ENCODE results near the gene DNAJC8. TPM values are rescaled to one million over a fixed set of nuclear protein-coding genes. Genes with fewer than 3 reads are reported as not detected.

DNAJC8 gene
- total RNA-seq, 1 experiment from 2014 or later: 61.4 TPM

DNA sequence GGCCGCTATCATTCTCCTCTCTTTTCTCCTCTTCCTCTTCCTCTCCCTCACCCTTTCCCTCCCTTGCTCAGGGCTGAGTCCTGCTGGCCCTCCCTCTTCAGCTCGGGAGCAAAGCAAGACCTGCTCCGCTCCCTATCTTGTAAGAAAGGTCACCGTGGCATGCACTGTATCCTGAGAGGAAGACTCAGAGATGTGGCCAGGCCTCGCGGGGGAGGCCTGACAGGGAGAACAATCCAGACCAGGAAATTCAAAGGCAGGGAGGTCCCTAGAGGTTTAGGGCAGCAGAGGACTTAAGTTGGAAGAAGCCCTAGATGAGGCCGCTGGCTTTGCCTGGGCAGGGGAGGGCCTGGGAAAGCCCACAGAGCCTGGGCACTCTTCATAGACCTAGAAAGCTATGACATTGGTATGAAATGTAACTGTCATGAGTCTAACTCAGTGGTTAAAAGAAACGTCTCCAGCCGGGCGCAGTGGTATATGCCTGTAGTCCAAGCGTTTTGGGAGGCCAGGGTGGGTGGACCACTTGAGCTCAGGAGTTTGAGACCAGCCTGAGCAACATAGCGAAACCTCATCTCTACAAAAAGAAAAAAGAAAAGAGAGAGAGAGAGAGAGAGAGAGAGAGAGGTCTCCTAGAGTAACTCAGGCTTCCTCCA lies 41.7 kb downstream of the DNAJC8 start:
- intact Hi-C loops (cut with micrococcal nuclease; ENCODE audit: unreplicated experiment): no loop called here
- H3K27ac ChIP-seq: peak overlapping the region; percentile 80
- peak overlapping the region; percentile 10; the same call in 1 of the 2 replicates for H3K4me3 ChIP-seq

DNA sequence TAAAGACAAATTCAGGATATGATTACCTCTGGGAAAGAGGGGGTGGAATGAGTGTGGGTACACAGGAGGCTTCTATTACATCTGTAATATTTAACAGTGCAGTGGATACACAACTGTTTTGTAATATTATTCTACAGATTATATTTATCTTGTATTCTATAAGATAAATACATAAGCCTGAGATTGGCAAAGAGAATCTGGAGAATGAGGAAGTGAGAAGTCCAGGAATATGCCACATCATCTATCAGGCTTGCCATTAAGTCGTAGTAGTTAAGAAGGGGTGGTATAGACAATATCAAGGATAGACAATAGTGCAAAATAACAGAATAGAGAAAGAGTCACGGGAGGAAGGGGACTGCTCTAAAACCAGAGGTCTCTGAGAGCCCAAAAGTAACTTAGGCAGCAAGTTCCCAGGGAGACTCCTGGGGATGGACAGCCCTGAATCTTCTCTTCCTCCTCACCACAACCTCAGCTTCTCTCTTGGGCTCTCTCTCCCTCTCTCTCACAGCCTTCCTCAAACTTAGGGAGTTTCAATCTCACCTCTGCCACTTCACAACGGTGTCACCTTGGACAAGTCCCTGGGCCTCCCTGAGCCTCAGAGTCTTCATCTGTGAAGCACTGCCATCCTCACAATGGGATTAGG lies 42.4 kb downstream of the DNAJC8 start:
- peaks cover 37% of the 10 kb centered on the region for H3K4me1 ChIP-seq (replicated peaks; ENCODE audit: insufficient read depth)
- CTCF ChIA-PET: interaction anchor here (0.6 kb wide), 1 partner anchor 589 kb away, joined by 8 read pairs; no protein-coding TSS in a partner anchor
- no peaks in the 10 kb centered on the region for H3K9me2 ChIP-seq (ENCODE audit: insufficient read depth)
- H4K20me1 ChIP-seq (ENCODE audit: insufficient read depth): no peaks in the 10 kb centered on the region
- H3K4me3 ChIP-seq: peak overlapping the region; percentile 10; the same call in 1 of the 2 replicates
- intact Hi-C loops (cut with micrococcal nuclease; ENCODE audit: unreplicated experiment): no loop called here
- H2AFZ ChIP-seq: peak overlapping the region; percentile 60
- H3K9me3 ChIP-seq (ENCODE audit: insufficient read depth, low read depth): no peaks in the 10 kb centered on the region
- H3K79me2 ChIP-seq (ENCODE audit: low read depth): no peaks in the 10 kb centered on the region
- DNase-seq: peak in 1 of 2 experiments; percentile 88
- peaks cover 21% of the 10 kb centered on the region; the same call in 1 of the 2 replicates for H3F3A ChIP-seq (ENCODE audit: insufficient read depth, low read depth)
- peak overlapping the region; percentile 66 for H3K4me2 ChIP-seq
- peak overlapping the region; percentile 80 for H3K27ac ChIP-seq
- no peaks in the 10 kb centered on the region for H3K36me3 ChIP-seq (ENCODE audit: low read depth)
- no peaks in the 10 kb centered on the region for H3K27me3 ChIP-seq (ENCODE audit: insufficient read depth, low read depth)
- POLR2A ChIA-PET (ENCODE audit: unreplicated experiment): no interaction called here
- TF ChIP-seq, protein P1, sequence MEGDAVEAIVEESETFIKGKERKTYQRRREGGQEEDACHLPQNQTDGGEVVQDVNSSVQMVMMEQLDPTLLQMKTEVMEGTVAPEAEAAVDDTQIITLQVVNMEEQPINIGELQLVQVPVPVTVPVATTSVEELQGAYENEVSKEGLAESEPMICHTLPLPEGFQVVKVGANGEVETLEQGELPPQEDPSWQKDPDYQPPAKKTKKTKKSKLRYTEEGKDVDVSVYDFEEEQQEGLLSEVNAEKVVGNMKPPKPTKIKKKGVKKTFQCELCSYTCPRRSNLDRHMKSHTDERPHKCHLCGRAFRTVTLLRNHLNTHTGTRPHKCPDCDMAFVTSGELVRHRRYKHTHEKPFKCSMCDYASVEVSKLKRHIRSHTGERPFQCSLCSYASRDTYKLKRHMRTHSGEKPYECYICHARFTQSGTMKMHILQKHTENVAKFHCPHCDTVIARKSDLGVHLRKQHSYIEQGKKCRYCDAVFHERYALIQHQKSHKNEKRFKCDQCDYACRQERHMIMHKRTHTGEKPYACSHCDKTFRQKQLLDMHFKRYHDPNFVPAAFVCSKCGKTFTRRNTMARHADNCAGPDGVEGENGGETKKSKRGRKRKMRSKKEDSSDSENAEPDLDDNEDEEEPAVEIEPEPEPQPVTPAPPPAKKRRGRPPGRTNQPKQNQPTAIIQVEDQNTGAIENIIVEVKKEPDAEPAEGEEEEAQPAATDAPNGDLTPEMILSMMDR (conservative IDR thresholded peaks at IDR 0.05): no peak
- TF ChIP-seq EZH2 (IDR thresholded peaks at IDR 0.05; ENCODE audit: low read depth): no peak
- TSS peak; percentile 90 for BruUV-seq (replicated peaks)

More for the DNA sequence above, 41.7 kb downstream of the DNAJC8 start:
- Histone ChIP-seq H4K20me1 (ENCODE audit: insufficient read depth) (no peaks in the 10 kb centered on the region), H3K4me2 (peak overlapping the region; percentile 66), H3K4me1 (replicated peaks; ENCODE audit: insufficient read depth) (peaks cover 37% of the 10 kb centered on the region), H3F3A (ENCODE audit: insufficient read depth, low read depth) (peaks cover 21% of the 10 kb centered on the region; the same call in 1 of the 2 replicates), H3K9me3 (ENCODE audit: insufficient read depth, low read depth) (no peaks in the 10 kb centered on the region), H2AFZ (peak overlapping the region; percentile 60), H3K79me2 (ENCODE audit: low read depth) (no peaks in the 10 kb centered on the region), H3K9me2 (ENCODE audit: insufficient read depth) (no peaks in the 10 kb centered on the region), H3K36me3 (ENCODE audit: low read depth) (no peaks in the 10 kb centered on the region), H3K27me3 (ENCODE audit: insufficient read depth, low read depth) (no peaks in the 10 kb centered on the region)
- CTCF ChIA-PET: interaction anchor here (0.6 kb wide), 2 partner anchors 15 to 589 kb away, joined by 3 to 8 read pairs; no protein-coding TSS in a partner anchor
- BruUV-seq (replicated peaks): no TSS peak
- POLR2A ChIA-PET (ENCODE audit: unreplicated experiment): interaction anchor here (0.6 kb wide), 1 partner anchor 546 kb away, joined by 30 read pairs; the partner anchor contains the start of gene YTHDF2
- no peak for DNase-seq
- TF ChIP-seq, protein P1 (conservative IDR thresholded peaks at IDR 0.05): no peak
- no peak for TF ChIP-seq EZH2 (IDR thresholded peaks at IDR 0.05; ENCODE audit: low read depth)

DNA sequence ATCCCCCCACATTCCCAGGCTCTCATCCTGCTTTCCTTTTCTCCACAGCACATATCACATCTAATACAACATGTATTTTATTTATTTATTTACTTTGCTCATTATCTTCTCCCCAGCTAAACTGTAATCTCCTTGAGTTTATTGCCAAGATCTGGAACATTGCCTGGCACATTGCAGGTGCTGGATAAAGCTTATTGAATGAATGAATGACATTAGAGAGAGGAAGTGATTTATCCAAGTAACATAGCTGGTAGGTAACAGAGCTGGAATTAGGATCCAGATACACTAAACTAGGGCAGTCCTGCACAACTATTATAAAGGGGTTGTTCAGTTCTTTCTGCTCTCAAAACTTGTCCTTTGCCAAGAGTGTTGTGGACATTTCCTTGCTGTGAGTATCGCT lies 47.8 kb downstream of the DNAJC8 start:
- no TSS peak for BruUV-seq (replicated peaks)
- no peak overlapping the region for H3K4me2 ChIP-seq
- no peak overlapping the region for H2AFZ ChIP-seq
- peaks cover 5% of the 10 kb centered on the region; the same call in 1 of the 2 replicates for H3F3A ChIP-seq (ENCODE audit: insufficient read depth, low read depth)
- no peak overlapping the region for H3K27ac ChIP-seq
- peaks cover 5% of the 10 kb centered on the region for H3K4me1 ChIP-seq (replicated peaks; ENCODE audit: insufficient read depth)
- intact Hi-C loops (cut with micrococcal nuclease; ENCODE audit: unreplicated experiment): no loop called here
- H3K36me3 ChIP-seq (ENCODE audit: low read depth): no peaks in the 10 kb centered on the region
- ChIA-PET POLR2A (ENCODE audit: unreplicated experiment) (no interaction called here), CTCF (no interaction called here)
- no peaks in the 10 kb centered on the region for H3K79me2 ChIP-seq (ENCODE audit: low read depth)
- no peaks in the 10 kb centered on the region for H3K27me3 ChIP-seq (ENCODE audit: insufficient read depth, low read depth)
- H3K4me3 ChIP-seq: no peak overlapping the region
- no peak for DNase-seq
- no peaks in the 10 kb centered on the region for H3K9me3 ChIP-seq (ENCODE audit: insufficient read depth, low read depth)
- TF ChIP-seq EZH2 (IDR thresholded peaks at IDR 0.05; ENCODE audit: low read depth): no peak
- TF ChIP-seq, protein P1 (conservative IDR thresholded peaks at IDR 0.05): no peak
- no peaks in the 10 kb centered on the region for H4K20me1 ChIP-seq (ENCODE audit: insufficient read depth)
- H3K9me2 ChIP-seq (ENCODE audit: insufficient read depth): no peaks in the 10 kb centered on the region
